Measurements from ENCODE around the gene CCL7. TPM values are rescaled to one million over a fixed set of nuclear protein-coding genes. Genes with fewer than 3 reads are reported as not detected.

Gene CCL7
- total and polyA plus RNA-seq, 4 donors, result not detected

DNA sequence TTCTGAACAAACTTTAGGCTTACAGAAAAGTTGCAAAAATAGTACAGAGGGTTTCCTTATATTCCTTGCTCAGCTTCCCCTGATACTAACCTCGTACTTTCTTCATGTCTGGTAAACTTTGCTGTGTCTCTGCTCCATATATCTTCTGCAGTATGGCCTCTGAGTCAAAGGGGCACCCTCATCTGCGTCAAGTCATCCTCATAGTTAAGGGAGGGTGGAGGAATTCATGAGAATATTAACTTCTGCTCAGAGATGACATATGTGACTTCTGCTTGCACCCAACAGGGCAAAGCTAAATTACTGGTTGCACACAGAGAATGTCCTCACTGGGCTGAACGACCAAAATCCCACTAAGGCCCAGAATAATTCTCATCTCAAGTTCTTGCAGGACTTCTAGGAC lies 4.3 kb upstream of the CCL7 start (continued):
- TF ChIP-seq, protein P1, sequence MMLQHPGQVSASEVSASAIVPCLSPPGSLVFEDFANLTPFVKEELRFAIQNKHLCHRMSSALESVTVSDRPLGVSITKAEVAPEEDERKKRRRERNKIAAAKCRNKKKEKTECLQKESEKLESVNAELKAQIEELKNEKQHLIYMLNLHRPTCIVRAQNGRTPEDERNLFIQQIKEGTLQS (IDR thresholded peaks at IDR 0.05), result no peak
- TF ChIP-seq, protein P2, sequence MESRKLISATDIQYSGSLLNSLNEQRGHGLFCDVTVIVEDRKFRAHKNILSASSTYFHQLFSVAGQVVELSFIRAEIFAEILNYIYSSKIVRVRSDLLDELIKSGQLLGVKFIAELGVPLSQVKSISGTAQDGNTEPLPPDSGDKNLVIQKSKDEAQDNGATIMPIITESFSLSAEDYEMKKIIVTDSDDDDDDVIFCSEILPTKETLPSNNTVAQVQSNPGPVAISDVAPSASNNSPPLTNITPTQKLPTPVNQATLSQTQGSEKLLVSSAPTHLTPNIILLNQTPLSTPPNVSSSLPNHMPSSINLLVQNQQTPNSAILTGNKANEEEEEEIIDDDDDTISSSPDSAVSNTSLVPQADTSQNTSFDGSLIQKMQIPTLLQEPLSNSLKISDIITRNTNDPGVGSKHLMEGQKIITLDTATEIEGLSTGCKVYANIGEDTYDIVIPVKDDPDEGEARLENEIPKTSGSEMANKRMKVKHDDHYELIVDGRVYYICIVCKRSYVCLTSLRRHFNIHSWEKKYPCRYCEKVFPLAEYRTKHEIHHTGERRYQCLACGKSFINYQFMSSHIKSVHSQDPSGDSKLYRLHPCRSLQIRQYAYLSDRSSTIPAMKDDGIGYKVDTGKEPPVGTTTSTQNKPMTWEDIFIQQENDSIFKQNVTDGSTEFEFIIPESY (IDR thresholded peaks at IDR 0.05), result no peak

DNA sequence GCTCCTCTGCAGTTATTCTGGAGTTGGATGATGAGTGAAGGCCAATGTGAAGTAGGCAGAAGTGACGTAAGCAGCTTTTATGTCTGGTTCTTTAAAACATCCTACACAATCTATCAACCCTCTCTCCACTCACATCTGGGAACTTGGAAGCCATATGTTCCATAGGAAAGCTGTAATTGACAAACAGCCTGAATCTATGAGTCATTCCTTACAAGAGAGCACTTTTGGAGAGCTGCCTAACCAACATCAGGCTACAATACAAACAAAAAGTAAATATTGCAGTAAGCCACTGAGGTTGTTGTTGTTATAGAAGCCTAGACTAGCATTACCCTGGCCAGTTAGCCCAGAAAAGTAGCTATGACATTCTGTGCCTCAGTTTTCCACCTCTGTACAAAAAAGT lies 5.9 kb downstream of the CCL7 start:
- Histone ChIP-seq H3K4me3 (ENCODE audit: low read depth in 1 of 3, low read length in 3 of 3) (no peak overlapping the region), H3K9me3 (ENCODE audit: control insufficient read depth in 4 of 4, low read length in 3 of 4) (no peaks in the 10 kb centered on the region), H3K27ac (ENCODE audit: low read depth in 1 of 2, low read length in 2 of 2) (no peak overlapping the region), H3K4me1 (ENCODE audit: control insufficient read depth in 4 of 4, insufficient read depth in 4 of 4, low read length in 3 of 4) (no peaks in the 10 kb centered on the region), H3K9ac (ENCODE audit: low read depth in 1 of 2, low read length in 2 of 2) (no peak overlapping the region), H3K27me3 (ENCODE audit: control insufficient read depth in 4 of 4, insufficient read depth in 4 of 4, low read length in 3 of 4) (peaks cover 0 to 2% (median 0%) of the 10 kb centered on the region in 4 donors), H3K36me3 (ENCODE audit: control insufficient read depth in 4 of 4, insufficient read depth in 3 of 4, low read depth in 1 of 4, low read length in 3 of 4) (no peaks in the 10 kb centered on the region)
- DNase-seq (ENCODE audit: low spot score), result no peak
- 39% methylated on average over 1 of the region's 1 CpG for WGBS
- TF ChIP-seq, protein P3, sequence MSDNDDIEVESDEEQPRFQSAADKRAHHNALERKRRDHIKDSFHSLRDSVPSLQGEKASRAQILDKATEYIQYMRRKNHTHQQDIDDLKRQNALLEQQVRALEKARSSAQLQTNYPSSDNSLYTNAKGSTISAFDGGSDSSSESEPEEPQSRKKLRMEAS (IDR thresholded peaks at IDR 0.05), result no peak
- no peak for TF ChIP-seq FOXA1 (IDR thresholded peaks at IDR 0.05)
- no peak for TF ChIP-seq NR2F2 (IDR thresholded peaks at IDR 0.05)
- TF ChIP-seq GABPA (IDR thresholded peaks at IDR 0.05 in 1 of 2, conservative IDR thresholded peaks at IDR 0.05 in 1 of 2), result no peak
- TF ChIP-seq RXRA (IDR thresholded peaks at IDR 0.05), result no peak
- TF ChIP-seq EGR1 (IDR thresholded peaks at IDR 0.05; ENCODE audit: low read depth in 2 of 2), result no peak
- TF ChIP-seq SP1 (IDR thresholded peaks at IDR 0.05), result no peak
- no peak for TF ChIP-seq FOXA2 (IDR thresholded peaks at IDR 0.05)
- TF ChIP-seq YY1 (IDR thresholded peaks at IDR 0.05), result no peak
- TF ChIP-seq, protein P2 (IDR thresholded peaks at IDR 0.05), result no peak
- no peak for TF ChIP-seq RAD21 (IDR thresholded peaks at IDR 0.05)
- TF ChIP-seq, protein P4, sequence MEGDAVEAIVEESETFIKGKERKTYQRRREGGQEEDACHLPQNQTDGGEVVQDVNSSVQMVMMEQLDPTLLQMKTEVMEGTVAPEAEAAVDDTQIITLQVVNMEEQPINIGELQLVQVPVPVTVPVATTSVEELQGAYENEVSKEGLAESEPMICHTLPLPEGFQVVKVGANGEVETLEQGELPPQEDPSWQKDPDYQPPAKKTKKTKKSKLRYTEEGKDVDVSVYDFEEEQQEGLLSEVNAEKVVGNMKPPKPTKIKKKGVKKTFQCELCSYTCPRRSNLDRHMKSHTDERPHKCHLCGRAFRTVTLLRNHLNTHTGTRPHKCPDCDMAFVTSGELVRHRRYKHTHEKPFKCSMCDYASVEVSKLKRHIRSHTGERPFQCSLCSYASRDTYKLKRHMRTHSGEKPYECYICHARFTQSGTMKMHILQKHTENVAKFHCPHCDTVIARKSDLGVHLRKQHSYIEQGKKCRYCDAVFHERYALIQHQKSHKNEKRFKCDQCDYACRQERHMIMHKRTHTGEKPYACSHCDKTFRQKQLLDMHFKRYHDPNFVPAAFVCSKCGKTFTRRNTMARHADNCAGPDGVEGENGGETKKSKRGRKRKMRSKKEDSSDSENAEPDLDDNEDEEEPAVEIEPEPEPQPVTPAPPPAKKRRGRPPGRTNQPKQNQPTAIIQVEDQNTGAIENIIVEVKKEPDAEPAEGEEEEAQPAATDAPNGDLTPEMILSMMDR (IDR thresholded peaks at IDR 0.05; ENCODE audit: low read depth, low read length, missing input control), result no peak
- TF ChIP-seq, protein P5, sequence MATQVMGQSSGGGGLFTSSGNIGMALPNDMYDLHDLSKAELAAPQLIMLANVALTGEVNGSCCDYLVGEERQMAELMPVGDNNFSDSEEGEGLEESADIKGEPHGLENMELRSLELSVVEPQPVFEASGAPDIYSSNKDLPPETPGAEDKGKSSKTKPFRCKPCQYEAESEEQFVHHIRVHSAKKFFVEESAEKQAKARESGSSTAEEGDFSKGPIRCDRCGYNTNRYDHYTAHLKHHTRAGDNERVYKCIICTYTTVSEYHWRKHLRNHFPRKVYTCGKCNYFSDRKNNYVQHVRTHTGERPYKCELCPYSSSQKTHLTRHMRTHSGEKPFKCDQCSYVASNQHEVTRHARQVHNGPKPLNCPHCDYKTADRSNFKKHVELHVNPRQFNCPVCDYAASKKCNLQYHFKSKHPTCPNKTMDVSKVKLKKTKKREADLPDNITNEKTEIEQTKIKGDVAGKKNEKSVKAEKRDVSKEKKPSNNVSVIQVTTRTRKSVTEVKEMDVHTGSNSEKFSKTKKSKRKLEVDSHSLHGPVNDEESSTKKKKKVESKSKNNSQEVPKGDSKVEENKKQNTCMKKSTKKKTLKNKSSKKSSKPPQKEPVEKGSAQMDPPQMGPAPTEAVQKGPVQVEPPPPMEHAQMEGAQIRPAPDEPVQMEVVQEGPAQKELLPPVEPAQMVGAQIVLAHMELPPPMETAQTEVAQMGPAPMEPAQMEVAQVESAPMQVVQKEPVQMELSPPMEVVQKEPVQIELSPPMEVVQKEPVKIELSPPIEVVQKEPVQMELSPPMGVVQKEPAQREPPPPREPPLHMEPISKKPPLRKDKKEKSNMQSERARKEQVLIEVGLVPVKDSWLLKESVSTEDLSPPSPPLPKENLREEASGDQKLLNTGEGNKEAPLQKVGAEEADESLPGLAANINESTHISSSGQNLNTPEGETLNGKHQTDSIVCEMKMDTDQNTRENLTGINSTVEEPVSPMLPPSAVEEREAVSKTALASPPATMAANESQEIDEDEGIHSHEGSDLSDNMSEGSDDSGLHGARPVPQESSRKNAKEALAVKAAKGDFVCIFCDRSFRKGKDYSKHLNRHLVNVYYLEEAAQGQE (IDR thresholded peaks at IDR 0.05), result no peak
- no peak for TF ChIP-seq TAF1 (conservative IDR thresholded peaks at IDR 0.05)
- no peak for TF ChIP-seq HNF4G (IDR thresholded peaks at IDR 0.05)
- no peak for TF ChIP-seq JUND (IDR thresholded peaks at IDR 0.05)

All from liver (tissue), 9 donors.